Endothelial cell of hepatic sinusoid (primary cell): ENCODE results near the gene SYNE3.
"Not testable (repeated sequence)": the region's sequence is repeated elsewhere in the genome, so short reads cannot be mapped to it uniquely, and the experiment has no call there.

Experiments
- in situ Hi-C: cut with HindIII; loops from 2 replicates; pipeline ENCODE4 v1.10.0; 2017; ENCODE audit warnings: low sequenced_read_pairs

The SYNE3 gene

GRCh38 chr14:95510344-95510743 lies 6.1 kb downstream of the SYNE3 start:
- in situ Hi-C loops = not testable (repeated sequence)

- in situ Hi-C loops = no loop called here
Observed at GRCh38 chr14:95509495-95509894, 7.0 kb downstream of the SYNE3 start.

- in situ Hi-C loops = no loop called here
Observed at GRCh38 chr14:95508377-95508776, 8.1 kb downstream of the SYNE3 start.

DNA sequence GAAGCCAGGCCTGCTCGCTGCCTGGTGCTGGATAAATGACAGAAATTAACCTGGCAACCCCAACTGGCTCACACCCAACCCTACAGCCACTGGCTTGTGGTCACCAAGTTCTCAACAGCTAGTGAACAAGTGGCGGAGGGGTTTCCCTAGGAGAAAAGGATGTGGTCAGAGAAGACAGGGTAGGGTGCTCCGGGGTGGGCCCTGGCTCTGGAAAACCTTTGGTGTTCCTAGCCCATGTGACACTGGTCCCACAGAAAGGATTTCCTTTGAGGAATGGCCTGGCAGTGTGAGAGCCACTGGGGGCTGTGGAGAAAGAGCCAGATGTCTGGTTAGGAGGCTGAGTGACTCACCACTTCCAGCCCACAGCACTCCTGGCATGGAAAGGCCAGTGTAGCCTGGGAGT lies 8.7 kb downstream of the SYNE3 start:
- in situ Hi-C loops = no loop called here

GRCh38 chr14:95507174-95507573 lies 9.3 kb downstream of the SYNE3 start:
- in situ Hi-C loops = no loop called here

GRCh38 chr14:95505030-95505589 lies 11.3 kb downstream of the SYNE3 start:
- in situ Hi-C loops = no loop called here

GRCh38 chr14:95504135-95505029 lies 12.1 kb downstream of the SYNE3 start:
- in situ Hi-C loops = no loop called here

- in situ Hi-C loops = no loop called here
Observed at GRCh38 chr14:95503365-95504134, 12.9 kb downstream of the SYNE3 start.

GRCh38 chr14:95502381-95502950 lies 14.0 kb downstream of the SYNE3 start:
- in situ Hi-C loops = no loop called here

- in situ Hi-C loops = no loop called here
Observed at GRCh38 chr14:95500772-95501401, 15.6 kb downstream of the SYNE3 start.

- in situ Hi-C loops = no loop called here
Observed at GRCh38 chr14:95500201-95500681, 16.2 kb downstream of the SYNE3 start.

GRCh38 chr14:95499354-95499750 lies 17.1 kb downstream of the SYNE3 start:
- in situ Hi-C loops = no loop called here

GRCh38 chr14:95498622-95499353 lies 17.7 kb downstream of the SYNE3 start:
- in situ Hi-C loops = no loop called here

DNA sequence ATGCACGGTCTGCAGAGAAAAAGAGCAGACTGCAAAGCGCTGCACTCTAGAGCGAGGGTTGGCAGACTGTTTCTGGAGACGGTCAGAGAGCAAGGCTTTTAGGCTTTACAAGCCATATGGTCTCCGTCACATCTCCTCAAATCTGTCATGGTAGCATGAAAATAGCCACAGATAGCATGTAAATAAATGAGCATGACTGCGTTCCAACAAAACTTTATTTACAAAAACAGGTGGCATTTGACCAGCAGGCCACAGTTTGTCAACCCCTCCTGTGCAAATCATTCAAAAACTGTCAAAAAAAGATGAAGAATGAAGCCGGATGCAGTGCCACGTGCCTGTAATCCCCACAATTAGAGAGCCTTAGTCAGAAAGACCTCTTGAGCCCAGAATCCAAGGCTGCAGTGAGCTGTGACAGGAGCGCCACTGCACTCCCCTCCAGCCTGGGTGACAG lies 18.9 kb downstream of the SYNE3 start:
- in situ Hi-C loops = no loop called here

DNA sequence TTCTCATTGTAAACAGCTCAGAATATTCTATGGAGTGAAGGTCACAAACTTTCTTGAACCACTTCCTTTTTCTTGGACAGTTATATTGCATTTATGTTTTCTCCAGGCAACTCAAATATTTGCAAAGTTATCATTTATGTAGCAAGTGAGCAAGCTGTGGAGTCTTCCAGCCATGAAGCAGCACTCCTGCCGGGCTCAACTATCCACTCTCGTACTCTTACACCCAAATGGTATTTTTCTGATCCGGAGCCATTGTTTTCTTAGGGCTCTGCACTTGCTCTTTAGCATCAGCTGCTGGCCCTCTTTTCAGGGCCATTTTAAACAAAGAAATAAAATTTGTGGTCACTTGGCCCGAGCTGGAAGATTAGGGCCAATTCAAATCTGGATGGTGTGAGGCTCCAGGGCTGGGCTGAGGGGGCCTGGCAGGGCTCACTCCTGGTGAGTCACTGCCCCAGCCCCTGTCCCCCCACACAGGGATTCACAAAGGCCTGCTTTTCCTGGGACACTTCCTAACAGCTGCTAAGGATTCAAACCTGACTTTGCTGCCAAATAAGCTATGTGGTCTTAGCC lies 19.7 kb downstream of the SYNE3 start:
- in situ Hi-C loops = no loop called here

DNA sequence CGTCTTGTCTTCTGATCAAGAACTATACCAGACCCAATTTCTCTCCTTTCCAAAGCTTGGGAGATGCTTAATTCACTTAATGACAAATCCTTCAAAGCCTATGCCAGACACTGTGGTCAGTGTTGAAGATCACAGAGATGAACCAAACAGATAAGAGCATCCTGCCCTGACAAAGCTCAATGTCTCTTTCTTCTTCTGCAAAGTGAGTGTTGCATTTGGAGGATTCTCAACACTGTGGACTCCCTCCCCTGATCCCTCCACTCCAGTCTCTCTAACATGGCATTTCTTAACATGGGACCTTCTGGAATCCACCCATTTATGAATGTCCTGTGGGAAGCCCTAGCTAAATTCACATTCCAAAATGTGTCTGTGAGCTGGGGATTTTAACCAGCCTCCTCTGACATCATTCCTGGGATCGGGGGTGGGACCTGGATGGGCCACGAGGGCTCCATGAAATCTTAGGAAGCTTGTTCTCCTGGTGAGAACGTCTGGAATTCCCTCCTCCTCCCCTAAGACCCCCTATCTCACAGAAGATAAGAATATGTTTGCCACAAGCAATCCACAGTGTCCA lies 20.3 kb downstream of the SYNE3 start:
- in situ Hi-C loops = no loop called here

DNA sequence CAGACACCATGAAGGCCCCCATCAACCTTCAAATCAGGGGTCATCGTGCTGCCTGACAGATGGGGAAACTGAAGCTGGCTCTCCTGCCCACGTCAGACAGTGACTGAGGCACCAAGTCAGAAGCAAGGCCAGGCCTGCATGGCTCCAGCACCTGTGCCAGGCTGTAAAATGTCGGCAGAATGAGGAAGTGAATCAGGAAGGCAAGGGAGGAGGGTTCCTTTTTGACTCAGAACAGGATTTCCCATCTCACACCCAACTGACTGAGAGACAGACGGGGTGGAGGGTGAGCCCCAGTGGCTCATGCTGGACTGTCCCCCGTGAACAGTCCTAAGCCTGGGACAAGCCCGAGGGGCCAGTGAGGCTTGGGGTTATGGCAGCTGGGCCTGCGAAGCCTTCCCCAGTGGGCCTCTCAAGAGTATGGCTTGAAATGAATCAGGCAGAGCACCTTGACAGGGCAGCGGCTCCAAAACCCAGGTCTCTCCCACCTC lies 20.9 kb downstream of the SYNE3 start:
- in situ Hi-C loops = no loop called here

DNA sequence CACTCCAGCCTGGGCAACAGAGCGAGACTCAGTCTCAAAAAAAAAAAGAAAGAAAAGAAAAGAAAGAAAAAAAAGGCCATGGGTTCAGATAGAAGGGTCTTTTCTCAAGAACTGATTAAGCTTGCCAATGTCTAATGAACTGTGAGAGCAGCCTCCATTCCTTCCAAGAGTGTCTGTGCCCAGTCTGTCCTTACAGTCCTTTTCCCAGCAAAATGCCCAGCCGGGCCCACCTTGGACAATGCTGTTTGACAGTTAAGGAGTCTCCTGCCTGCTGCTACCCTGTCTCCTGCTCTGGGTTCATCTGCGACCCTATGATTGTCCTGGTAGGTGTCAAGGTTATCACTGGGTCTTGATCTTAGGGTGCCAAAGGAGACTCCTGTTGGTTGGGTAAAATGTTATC lies 21.4 kb downstream of the SYNE3 start:
- in situ Hi-C loops = no loop called here

DNA sequence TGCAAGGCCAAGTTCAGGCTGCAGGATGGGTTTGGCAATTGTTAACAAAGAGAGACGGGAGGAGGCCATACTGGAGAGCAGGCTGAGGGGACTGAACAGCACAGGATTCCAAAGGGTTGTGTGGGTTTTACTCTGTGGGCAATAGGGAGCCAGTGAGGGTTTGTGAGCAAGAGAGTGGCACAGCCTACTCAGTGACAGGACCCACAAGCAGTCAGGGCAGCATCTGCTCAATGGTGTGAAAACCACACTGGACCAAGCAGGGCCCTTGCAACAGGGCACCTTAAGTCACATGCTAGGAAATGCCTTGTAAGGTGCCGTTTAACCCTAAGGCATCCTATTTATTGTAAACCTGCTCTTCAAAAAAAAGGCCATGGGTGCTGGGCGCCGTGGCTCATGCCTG lies 22.0 kb downstream of the SYNE3 start:
- in situ Hi-C loops = no loop called here
